Stimulated activated CD4-positive, alpha-beta T cell treated with anti-CD3 and anti-CD28 coated beads, Interleukin-15, amount 100 ng/mL, for 24 hours (primary cell): ENCODE results near the gene GNLY.

ENCODE experiments used
- DNase-seq: peaks from one replicate; pipeline ENCODE4 v3.0.0-alpha.2; 2020

GNLY gene

GRCh38 chr2:85730686-85731230 lies 36.6 kb downstream of the GNLY start:
- no peak for DNase-seq

- no peak for DNase-seq
Measured at GRCh38 chr2:85731606-85732005, 37.4 kb downstream of the GNLY start.

- no peak for DNase-seq
Measured at GRCh38 chr2:85732467-85733120, 38.4 kb downstream of the GNLY start.

GRCh38 chr2:85733121-85733960 lies 39.2 kb downstream of the GNLY start:
- no peak for DNase-seq

GRCh38 chr2:85734015-85734414 lies 39.9 kb downstream of the GNLY start:
- no peak for DNase-seq

DNA sequence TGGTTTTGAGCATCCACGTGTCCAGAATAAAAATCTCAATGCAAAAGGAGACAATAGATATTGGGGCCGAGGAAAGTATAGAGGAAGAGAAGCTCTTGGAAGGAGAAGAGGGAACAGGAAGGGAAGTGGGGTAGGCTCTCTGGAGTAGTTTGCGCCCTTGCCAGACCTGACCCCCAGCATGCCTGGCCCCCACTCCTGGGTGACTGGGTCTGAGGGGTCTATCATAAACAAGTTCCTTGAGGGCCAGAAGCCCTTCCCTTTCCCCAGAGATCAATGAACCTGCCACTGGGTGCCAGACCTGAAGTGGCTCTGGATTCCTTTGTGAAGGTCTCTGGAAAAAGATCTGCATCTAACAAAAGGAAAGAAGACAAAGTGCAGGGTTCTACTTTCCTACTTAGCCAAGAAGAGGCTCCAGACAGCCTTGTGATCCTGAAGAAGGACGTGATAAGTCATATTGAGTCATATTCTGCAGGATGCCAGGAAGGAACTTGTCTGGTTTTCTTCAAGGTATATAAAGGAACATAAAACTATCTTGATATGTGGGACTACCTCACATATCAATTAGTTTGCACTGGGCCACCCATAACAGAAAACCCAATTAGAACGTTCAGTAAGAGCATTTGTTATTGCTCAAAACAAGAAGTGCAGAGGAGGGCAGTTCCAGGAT lies 40.9 kb downstream of the GNLY start:
- DNase-seq: no peak

DNA sequence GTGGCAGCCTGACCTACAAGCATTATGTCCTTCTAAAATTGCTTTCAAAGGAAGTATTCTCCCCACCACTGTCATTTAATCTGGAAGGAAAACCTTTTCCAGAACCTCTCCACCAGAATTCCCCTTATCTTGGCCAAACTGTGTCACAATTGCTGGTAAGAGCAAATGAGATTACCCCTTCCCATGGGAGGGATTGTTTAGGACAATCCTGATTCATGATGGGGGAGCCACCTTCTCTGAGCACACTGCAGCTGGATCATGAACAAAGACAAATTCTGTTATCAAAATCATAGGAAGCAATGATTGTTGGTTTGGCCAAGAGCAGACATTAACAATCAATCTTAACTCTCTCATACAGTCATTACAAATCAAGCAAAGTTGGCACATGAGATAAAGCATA lies 41.5 kb downstream of the GNLY start:
- no peak for DNase-seq

GRCh38 chr2:85736456-85737355 lies 42.5 kb downstream of the GNLY start:
- DNase-seq: no peak

- no peak for DNase-seq
Measured at GRCh38 chr2:85737481-85737880, 43.3 kb downstream of the GNLY start.

GRCh38 chr2:85737961-85738360 lies 43.8 kb downstream of the GNLY start:
- DNase-seq: no peak

- no peak for DNase-seq
Measured at GRCh38 chr2:85740193-85740592, 46.0 kb downstream of the GNLY start.

DNA sequence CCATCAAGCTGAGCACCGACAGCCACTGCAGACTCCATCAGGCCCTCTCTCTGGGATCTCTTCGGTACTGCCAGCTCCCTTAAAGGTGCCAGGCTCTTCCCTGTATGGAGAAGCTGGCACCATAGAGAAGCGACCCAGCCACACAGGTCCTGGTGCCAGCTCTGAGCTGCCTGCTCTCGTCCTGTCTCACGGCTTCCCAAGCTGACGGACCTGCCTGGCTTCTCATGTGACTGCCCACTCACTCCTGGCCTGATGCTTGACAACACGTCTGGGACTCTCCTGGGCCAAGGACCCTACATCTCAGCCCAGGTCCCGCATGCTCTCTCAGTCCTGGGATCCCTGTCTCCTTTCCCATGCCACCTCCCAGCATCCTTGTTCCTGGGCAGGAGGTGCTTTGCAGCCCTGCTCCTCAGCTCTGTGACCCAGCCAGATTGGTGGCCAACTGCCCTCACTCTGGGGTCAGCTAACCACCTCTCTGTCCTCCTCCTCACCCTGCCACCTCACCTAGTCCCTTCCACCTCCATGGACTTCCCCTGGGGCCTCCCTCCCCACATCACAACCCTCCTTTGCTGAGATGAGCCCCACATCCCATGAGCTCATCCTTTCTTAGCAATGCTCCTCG lies 47.2 kb downstream of the GNLY start:
- no peak for DNase-seq

- no peak for DNase-seq
Measured at GRCh38 chr2:85741833-85742455, 47.8 kb downstream of the GNLY start.

- DNase-seq: no peak
Measured at GRCh38 chr2:85743304-85743978, 49.3 kb downstream of the GNLY start.

DNA sequence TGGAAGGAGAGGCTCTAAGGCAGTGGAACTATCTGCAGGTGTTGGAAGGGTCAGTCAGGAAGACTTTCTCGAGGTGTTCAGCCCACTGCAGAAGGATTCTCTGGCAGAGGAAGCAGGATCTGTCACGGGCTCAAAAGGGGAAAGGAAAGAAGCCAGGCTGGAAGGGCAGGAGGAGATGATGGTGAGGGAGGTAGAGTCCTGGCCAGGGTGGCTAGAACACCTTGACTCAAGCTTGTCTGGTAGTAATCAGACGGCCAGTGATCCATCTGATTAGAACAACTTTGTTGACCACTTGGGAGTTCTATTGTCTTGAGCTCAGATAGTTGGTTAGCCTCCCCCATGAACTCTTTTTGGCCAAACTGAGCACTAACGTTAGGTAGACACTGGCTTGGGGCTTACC lies 49.9 kb downstream of the GNLY start:
- DNase-seq: no peak

GRCh38 chr2:85744741-85745601 lies 50.8 kb downstream of the GNLY start:
- no peak for DNase-seq

DNA sequence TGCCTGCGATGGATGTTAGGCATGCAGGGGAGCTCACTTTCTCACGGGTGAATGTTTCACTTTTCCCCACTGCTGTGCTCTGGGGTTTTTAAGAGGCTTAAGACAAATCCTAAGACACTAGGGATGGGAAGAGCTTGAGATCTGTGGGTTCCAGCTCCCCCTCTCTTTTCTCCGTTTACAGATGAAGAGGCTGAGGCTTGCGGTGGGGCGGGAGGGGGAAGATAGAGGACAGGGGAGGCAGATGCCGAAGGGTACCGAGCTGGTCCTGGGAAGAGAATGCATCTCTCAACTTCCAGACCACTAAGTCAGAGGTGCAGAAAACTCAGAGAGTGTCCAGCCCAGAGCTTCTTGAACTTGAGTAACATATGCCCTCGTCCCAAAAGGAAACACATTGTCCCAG lies 51.5 kb downstream of the GNLY start:
- no peak for DNase-seq

DNA sequence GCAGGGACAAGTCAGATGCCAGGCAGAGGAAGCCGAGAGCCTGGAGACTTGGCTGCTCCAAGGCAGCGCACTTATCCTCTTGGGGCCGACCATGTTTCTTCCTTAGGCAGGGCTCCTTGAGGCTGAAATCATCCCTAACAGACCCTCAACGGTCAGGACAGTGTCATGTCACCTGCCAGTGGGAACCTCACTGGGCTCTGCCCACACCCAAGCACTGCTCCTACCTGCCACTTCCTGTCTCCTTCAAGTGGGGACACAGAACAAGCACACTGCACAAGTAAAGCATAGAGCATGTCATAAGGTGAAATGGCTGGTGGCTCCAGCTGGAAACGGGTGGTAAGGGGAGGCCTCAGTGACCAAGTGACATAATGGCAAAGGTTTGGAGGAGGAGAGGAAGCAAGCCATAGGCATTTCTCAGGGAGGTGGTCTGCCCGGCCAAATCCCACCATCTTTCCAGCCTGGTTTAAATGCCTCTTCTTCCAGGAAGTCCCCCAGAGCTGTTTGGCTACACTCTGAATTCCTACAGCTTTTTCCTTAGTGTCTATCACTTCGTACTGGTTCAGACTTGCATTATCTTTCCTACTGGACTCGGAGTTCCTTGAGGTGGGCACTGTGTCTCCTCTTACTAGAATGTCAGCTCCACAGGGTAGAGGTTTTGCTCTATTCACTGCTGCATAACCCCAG lies 52.3 kb downstream of the GNLY start:
- no peak for DNase-seq

- DNase-seq: no peak
Measured at GRCh38 chr2:85747441-85747840, 53.3 kb downstream of the GNLY start.
